ENCODE data around the gene KRABD2.

Gene KRABD2

DNA sequence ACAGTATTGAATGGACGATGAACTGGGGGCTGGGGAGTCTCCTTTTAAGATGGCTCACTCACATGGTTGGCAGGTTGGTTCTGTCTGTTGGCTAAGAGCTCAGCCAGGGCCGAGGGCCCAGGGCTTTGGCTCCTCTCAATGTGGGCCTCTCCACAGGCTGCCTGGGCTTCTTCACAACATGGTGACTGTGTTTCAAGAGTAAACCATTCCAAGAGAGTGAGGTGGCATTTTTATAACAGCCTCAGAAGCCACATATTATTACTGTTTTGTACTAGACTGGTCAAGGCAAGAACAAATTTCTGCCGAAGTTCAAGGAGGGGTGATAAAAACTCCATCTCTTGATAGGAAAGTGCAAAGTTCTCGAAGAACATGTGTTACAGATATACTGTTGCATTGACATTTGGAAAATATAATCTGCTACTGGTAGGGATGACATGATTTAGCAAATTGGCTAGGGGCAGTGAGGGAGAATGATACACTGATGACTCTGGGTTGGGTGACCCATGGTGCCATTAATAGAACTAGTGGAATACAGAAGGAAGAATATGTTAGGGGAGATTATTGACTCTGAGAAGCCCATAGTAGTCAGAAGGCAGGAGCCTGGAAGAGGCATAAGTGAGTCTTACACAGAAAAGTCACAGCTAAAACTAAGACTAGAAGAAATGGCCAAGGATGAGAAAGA is 13.7 kb downstream of the KRABD2 start:
- no peak overlapping the region for H2AFZ ChIP-seq (ENCODE audit: insufficient read depth, low read depth, low read length, poor library complexity, severe bottlenecking)
- H3K4me1 Mint-ChIP-seq = peaks cover 6% of the 10 kb centered on the region
- H3K79me2 ChIP-seq (ENCODE audit: insufficient read depth, low read length) = no peaks in the 10 kb centered on the region
- no peaks in the 10 kb centered on the region for H3K9me3 ChIP-seq (replicated peaks in 1 of 2; ENCODE audit: control insufficient read depth in 1 of 2, insufficient read depth in 1 of 2, low read length in 2 of 2)
- H3K27ac Mint-ChIP-seq = no peak overlapping the region
- no peaks in the 10 kb centered on the region for H3K27me3 ChIP-seq (ENCODE audit: control insufficient read depth in 2 of 2, insufficient read depth in 2 of 2, low read length in 2 of 2)
- H3K4me2 ChIP-seq (replicated peaks; ENCODE audit: extremely low read depth, low read length, poor library complexity, severe bottlenecking) = no peak overlapping the region
- H3K36me3 ChIP-seq (replicated peaks in 1 of 2; ENCODE audit: control insufficient read depth in 1 of 2, insufficient read depth in 2 of 2, low read length in 2 of 2) = no peaks in the 10 kb centered on the region
- intact Hi-C loops (cut with micrococcal nuclease) = no loop called here
- peaks cover 2 to 13% of the 10 kb centered on the region in 2 donors for H3K36me3 Mint-ChIP-seq
- no peaks in the 10 kb centered on the region for H3K9me3 Mint-ChIP-seq
- H3K27ac ChIP-seq (ENCODE audit: low read depth in 1 of 2, low read length in 2 of 2) = no peak overlapping the region
- TF ChIP-seq, protein P1, sequence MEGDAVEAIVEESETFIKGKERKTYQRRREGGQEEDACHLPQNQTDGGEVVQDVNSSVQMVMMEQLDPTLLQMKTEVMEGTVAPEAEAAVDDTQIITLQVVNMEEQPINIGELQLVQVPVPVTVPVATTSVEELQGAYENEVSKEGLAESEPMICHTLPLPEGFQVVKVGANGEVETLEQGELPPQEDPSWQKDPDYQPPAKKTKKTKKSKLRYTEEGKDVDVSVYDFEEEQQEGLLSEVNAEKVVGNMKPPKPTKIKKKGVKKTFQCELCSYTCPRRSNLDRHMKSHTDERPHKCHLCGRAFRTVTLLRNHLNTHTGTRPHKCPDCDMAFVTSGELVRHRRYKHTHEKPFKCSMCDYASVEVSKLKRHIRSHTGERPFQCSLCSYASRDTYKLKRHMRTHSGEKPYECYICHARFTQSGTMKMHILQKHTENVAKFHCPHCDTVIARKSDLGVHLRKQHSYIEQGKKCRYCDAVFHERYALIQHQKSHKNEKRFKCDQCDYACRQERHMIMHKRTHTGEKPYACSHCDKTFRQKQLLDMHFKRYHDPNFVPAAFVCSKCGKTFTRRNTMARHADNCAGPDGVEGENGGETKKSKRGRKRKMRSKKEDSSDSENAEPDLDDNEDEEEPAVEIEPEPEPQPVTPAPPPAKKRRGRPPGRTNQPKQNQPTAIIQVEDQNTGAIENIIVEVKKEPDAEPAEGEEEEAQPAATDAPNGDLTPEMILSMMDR (IDR thresholded peaks at IDR 0.05) = no peak
- no peak for DNase-seq
- peaks cover 0 to 3% of the 10 kb centered on the region in 2 donors for H3K4me1 ChIP-seq (ENCODE audit: control insufficient read depth in 1 of 2, insufficient read depth in 2 of 2, low read length in 2 of 2)
- no peak overlapping the region for H3K9ac ChIP-seq (ENCODE audit: insufficient read depth, low read length, poor library complexity, severe bottlenecking)
- 89% methylated on average over 3 of the region's 4 CpGs for WGBS (ENCODE audit: insufficient coverage)
- H3K27me3 Mint-ChIP-seq (ENCODE audit: low read depth in 3 of 3) = peaks cover 0 to 3% (median 0%) of the 10 kb centered on the region in 3 donors
- H3K4me3 ChIP-seq (replicated peaks in 1 of 3; ENCODE audit: low read depth in 2 of 3, low read length in 3 of 3) = no peak overlapping the region
- H4K20me1 ChIP-seq (ENCODE audit: insufficient read depth, low read length) = no peaks in the 10 kb centered on the region
- H3K4me3 Mint-ChIP-seq = no peak overlapping the region

DNA sequence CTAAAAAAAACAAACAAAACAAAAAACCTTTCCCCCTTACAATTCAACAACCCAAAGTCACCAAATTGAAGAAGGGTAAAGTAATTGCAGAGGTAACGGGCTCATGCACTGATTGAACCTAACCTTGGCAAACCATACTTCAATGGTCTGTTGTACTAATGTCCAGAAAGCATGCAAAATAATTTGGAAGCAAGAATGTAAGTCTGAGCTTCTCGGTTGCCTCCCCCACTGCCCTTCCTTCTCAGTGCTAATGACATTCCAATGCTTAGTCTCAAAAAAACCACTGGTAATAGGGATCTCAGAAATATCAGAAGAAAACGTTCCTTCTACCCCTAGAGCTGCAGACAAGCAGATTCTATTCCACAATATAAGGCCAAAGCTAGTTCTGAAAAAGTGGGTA is 15.8 kb downstream of the KRABD2 start:
- Mint-ChIP-seq H3K4me3 (no peak overlapping the region), H3K36me3 (peaks cover 2 to 11% of the 10 kb centered on the region in 2 donors), H3K9me3 (peaks cover 0 to 3% (median 0%) of the 10 kb centered on the region in 7 donors), H3K27me3 (ENCODE audit: low read depth in 3 of 3) (peaks cover 0 to 5% (median 0%) of the 10 kb centered on the region in 3 donors), H3K27ac (no peak overlapping the region), H3K4me1 (peaks cover 6% of the 10 kb centered on the region)
- DNase-seq = no peak
- H2AFZ ChIP-seq (ENCODE audit: insufficient read depth, low read depth, low read length, poor library complexity, severe bottlenecking) = no peak overlapping the region
- H3K27ac ChIP-seq (ENCODE audit: low read depth in 1 of 2, low read length in 2 of 2) = no peak overlapping the region
- H3K4me2 ChIP-seq (replicated peaks; ENCODE audit: extremely low read depth, low read length, poor library complexity, severe bottlenecking) = no peak overlapping the region
- peaks cover 0 to 3% of the 10 kb centered on the region in 2 donors for H3K4me1 ChIP-seq (ENCODE audit: control insufficient read depth in 1 of 2, insufficient read depth in 2 of 2, low read length in 2 of 2)
- no peak overlapping the region for H3K9ac ChIP-seq (ENCODE audit: insufficient read depth, low read length, poor library complexity, severe bottlenecking)
- H3K4me3 ChIP-seq (replicated peaks in 1 of 3; ENCODE audit: low read depth in 2 of 3, low read length in 3 of 3) = no peak overlapping the region
- no peaks in the 10 kb centered on the region for H4K20me1 ChIP-seq (ENCODE audit: insufficient read depth, low read length)
- intact Hi-C loops (cut with micrococcal nuclease) = no loop called here
- no peaks in the 10 kb centered on the region for H3K27me3 ChIP-seq (ENCODE audit: control insufficient read depth in 2 of 2, insufficient read depth in 2 of 2, low read length in 2 of 2)
- no peaks in the 10 kb centered on the region for H3K79me2 ChIP-seq (ENCODE audit: insufficient read depth, low read length)
- no peaks in the 10 kb centered on the region for H3K9me3 ChIP-seq (replicated peaks in 1 of 2; ENCODE audit: control insufficient read depth in 1 of 2, insufficient read depth in 1 of 2, low read length in 2 of 2)
- WGBS (ENCODE audit: insufficient coverage) = no CpG with 5 or more reads among the region's 3 CpGs
- TF ChIP-seq, protein P1 (IDR thresholded peaks at IDR 0.05) = no peak
- H3K36me3 ChIP-seq (replicated peaks in 1 of 2; ENCODE audit: control insufficient read depth in 1 of 2, insufficient read depth in 2 of 2, low read length in 2 of 2) = no peaks in the 10 kb centered on the region
